Aorta (tissue), 5 donors: ENCODE measurements around the gene MBP. TPM values are rescaled to one million over a fixed set of nuclear protein-coding genes. Genes with fewer than 3 reads are reported as not detected.

Experiments
- ATAC-seq: fragments of 200-7000 bp; cut with Tn5 transposase; one replicate; pipeline ENCODE4 v1.9.1; 2022; ENCODE audit warnings: moderate library complexity; ENCODE audit not compliant: low FRiP score
- DNase-seq, 2 donors: peaks; one replicate each; pipeline ENCODE4 v3.0.0-alpha.2; 2020
- H3K27ac ChIP-seq, 2 donors: one replicate each; pipeline ENCODE4 v1.5.1; 2013; ENCODE audit warnings: low read length in 2 of 2, mild to moderate bottlenecking in 2 of 2, moderate library complexity in 2 of 2, control low read depth in 1 of 2, inconsistent platforms in 1 of 2, low read depth in 1 of 2
- H3K27me3 ChIP-seq, 2 donors: one replicate each; pipeline ENCODE4 v1.6.1; 2013; ENCODE audit warnings: control low read depth in 1 of 2, low read length in 1 of 2, mild to moderate bottlenecking in 1 of 2, moderate library complexity in 1 of 2; ENCODE audit not compliant: insufficient read depth in 2 of 2, control insufficient read depth in 1 of 2
- H3K36me3 ChIP-seq, 2 donors: one replicate each; pipeline ENCODE4 v1.6.1; 2013; ENCODE audit warnings: control low read depth in 1 of 2, low read length in 1 of 2, mild to moderate bottlenecking in 1 of 2; ENCODE audit not compliant: insufficient read depth in 2 of 2, control insufficient read depth in 1 of 2
- H3K4me1 ChIP-seq, 2 donors: one replicate each; pipeline ENCODE4 v1.6.1; 2013; ENCODE audit warnings: low read length in 2 of 2, control low read depth in 1 of 2, mild to moderate bottlenecking in 1 of 2, moderate library complexity in 1 of 2; ENCODE audit not compliant: insufficient read depth in 2 of 2, control insufficient read depth in 1 of 2
- H3K4me3 ChIP-seq, 2 donors: one replicate each; pipeline ENCODE4 v1.5.1; 2013; ENCODE audit warnings: low read length in 2 of 2, control low read depth in 1 of 2, mild to moderate bottlenecking in 1 of 2
- H3K9me3 ChIP-seq: one replicate; pipeline ENCODE4 v1.6.1; 2013; ENCODE audit warnings: mild to moderate bottlenecking, low read length; ENCODE audit not compliant: control insufficient read depth
- WGBS, 2 donors: extraction: QIAGEN DNeasy Blood & Tissue Kit; methylation state at CpG; one replicate each; pipeline ENCODE4 v1.1.7; 2013; 5-methylcytosine and 5-hydroxymethylcytosine counted together
- intact Hi-C, 2 donors: fragments of 100-400 bp; cut with DNase I; formaldehyde crosslinking; loops; one replicate each; pipeline versions ENCODE4 v1.14.2 to v1.15.0; 2022
- polyA plus RNA-seq, 2 donors: library from polyadenylated mRNA; stranded (reverse); fragments of 200-250 nt; gene quantifications; one replicate each; pipeline ENCODE4 v1.2.3, GENCODE V29; 2013
- total RNA-seq, 2 donors: library from RNA; stranded (reverse); fragmentation: NEBNext Ultra II Directional; extraction: Animal tissue kit (Norgen Biotek cat#: 25700); gene quantifications; one replicate each; pipeline ENCODE4 v1.2.1, GENCODE V29; 2021
- donor health status: healthy with polysubstance abuse.
- donor health status: Bipolar disorder and iron deficiency.
- donor health status: DM: no; HTN: no; CAD: no.
- donor health status: DM: no; HTN: no; CAD: no.
- donor health status: DM: yes; HTN: yes; CAD: no.

MBP gene
- total and polyA plus RNA-seq, 4 donors: 9.1 to 62.7 (median 26.6) TPM

GRCh38 chr18:77079954-77080682, 52.5 kb downstream of the MBP start:
- H3K4me3 ChIP-seq: no peak overlapping the region
- intact Hi-C loops: no loop called here
- no peaks in the 10 kb centered on the region for H3K27me3 ChIP-seq
- WGBS, 2 donors: 82 to 85% methylated on average over 12 of the region's 12 CpGs
- H3K36me3 ChIP-seq: no peaks in the 10 kb centered on the region
- peaks cover 0 to 2% of the 10 kb centered on the region in 2 donors for H3K4me1 ChIP-seq
- ATAC-seq (no peak), DNase-seq (no peak)
- no peak overlapping the region for H3K27ac ChIP-seq
- H3K9me3 ChIP-seq: no peaks in the 10 kb centered on the region

- DNase-seq (no peak), ATAC-seq (no peak)
- H3K4me3 ChIP-seq: no peak overlapping the region
- H3K36me3 ChIP-seq: no peaks in the 10 kb centered on the region
- H3K4me1 ChIP-seq: no peaks in the 10 kb centered on the region
- WGBS, 2 donors: 77 to 88% methylated on average over 6 of the region's 6 CpGs
- intact Hi-C loops: no loop called here
- no peaks in the 10 kb centered on the region for H3K27me3 ChIP-seq
- no peak overlapping the region for H3K27ac ChIP-seq
- H3K9me3 ChIP-seq: no peaks in the 10 kb centered on the region
Measured at GRCh38 chr18:77079088-77079487, 53.5 kb downstream of the MBP start.

- Histone ChIP-seq H3K27me3 (no peaks in the 10 kb centered on the region), H3K4me1 (no peaks in the 10 kb centered on the region), H3K27ac (no peak overlapping the region), H3K36me3 (no peaks in the 10 kb centered on the region), H3K9me3 (no peaks in the 10 kb centered on the region), H3K4me3 (no peak overlapping the region)
- DNase-seq (no peak), ATAC-seq (no peak)
- intact Hi-C loops: no loop called here
- WGBS, 2 donors: 95 to 96% methylated on average over 4 to 5 of the region's 5 CpGs
Measured at GRCh38 chr18:77078690-77079070, 53.9 kb downstream of the MBP start.

GRCh38 chr18:77077941-77078689, 54.5 kb downstream of the MBP start:
- no peaks in the 10 kb centered on the region for H3K27me3 ChIP-seq
- intact Hi-C loops: no loop called here
- WGBS, 2 donors: 88 to 89% methylated on average over 16 of the region's 16 CpGs
- ATAC-seq (no peak), DNase-seq (no peak)
- no peaks in the 10 kb centered on the region for H3K9me3 ChIP-seq
- no peak overlapping the region for H3K4me3 ChIP-seq
- H3K27ac ChIP-seq: no peak overlapping the region
- no peaks in the 10 kb centered on the region for H3K4me1 ChIP-seq
- no peaks in the 10 kb centered on the region for H3K36me3 ChIP-seq

GRCh38 chr18:77077401-77077800, 55.2 kb downstream of the MBP start:
- H3K27me3 ChIP-seq: no peaks in the 10 kb centered on the region
- no peak overlapping the region for H3K27ac ChIP-seq
- intact Hi-C loops: no loop called here
- H3K4me3 ChIP-seq: no peak overlapping the region
- H3K36me3 ChIP-seq: no peaks in the 10 kb centered on the region
- WGBS, 2 donors: 94 to 96% methylated on average over 7 of the region's 7 CpGs
- H3K4me1 ChIP-seq: no peaks in the 10 kb centered on the region
- no peak for DNase-seq
- no peaks in the 10 kb centered on the region for H3K9me3 ChIP-seq
- no peak for ATAC-seq

- Histone ChIP-seq H3K27me3 (no peaks in the 10 kb centered on the region), H3K4me3 (no peak overlapping the region), H3K9me3 (no peaks in the 10 kb centered on the region), H3K27ac (no peak overlapping the region), H3K4me1 (no peaks in the 10 kb centered on the region), H3K36me3 (no peaks in the 10 kb centered on the region)
- intact Hi-C loops: no loop called here
- WGBS, 2 donors: 89 to 95% methylated on average over 9 of the region's 9 CpGs
- no peak for ATAC-seq
- DNase-seq: no peak
Measured at GRCh38 chr18:77076111-77076510, 56.5 kb downstream of the MBP start.

GRCh38 chr18:77074431-77074830, 58.2 kb downstream of the MBP start:
- WGBS, 2 donors: 74 to 76% methylated on average over 7 of the region's 7 CpGs
- H3K4me1 ChIP-seq: no peaks in the 10 kb centered on the region
- H3K4me3 ChIP-seq: no peak overlapping the region
- ATAC-seq (no peak), DNase-seq (no peak)
- no peak overlapping the region for H3K27ac ChIP-seq
- intact Hi-C loops: loop anchor here in 1 of 2 donors (5.0 kb wide), 1 partner anchor 33 kb away; no protein-coding TSS in a partner anchor
- no peaks in the 10 kb centered on the region for H3K9me3 ChIP-seq
- no peaks in the 10 kb centered on the region for H3K36me3 ChIP-seq
- no peaks in the 10 kb centered on the region for H3K27me3 ChIP-seq

GRCh38 chr18:77073336-77074093, 59.1 kb downstream of the MBP start:
- no peaks in the 10 kb centered on the region for H3K27me3 ChIP-seq
- H3K36me3 ChIP-seq: no peaks in the 10 kb centered on the region
- H3K9me3 ChIP-seq: no peaks in the 10 kb centered on the region
- intact Hi-C loops: loop anchor here in 1 of 2 donors (5.0 kb wide), 1 partner anchor 34 kb away; no protein-coding TSS in a partner anchor
- ATAC-seq (no peak), DNase-seq (no peak)
- WGBS, 2 donors: 96 to 97% methylated on average over 9 of the region's 9 CpGs
- no peak overlapping the region for H3K4me3 ChIP-seq
- H3K4me1 ChIP-seq: no peaks in the 10 kb centered on the region
- H3K27ac ChIP-seq: no peak overlapping the region
